Measurements from ENCODE around the gene ANKRD62. TPM values are rescaled to one million over a fixed set of nuclear protein-coding genes. Genes with fewer than 3 reads are reported as not detected.

ANKRD62 gene
- total RNA-seq, 1 donor from 2014 or later: 0.13 TPM

DNA sequence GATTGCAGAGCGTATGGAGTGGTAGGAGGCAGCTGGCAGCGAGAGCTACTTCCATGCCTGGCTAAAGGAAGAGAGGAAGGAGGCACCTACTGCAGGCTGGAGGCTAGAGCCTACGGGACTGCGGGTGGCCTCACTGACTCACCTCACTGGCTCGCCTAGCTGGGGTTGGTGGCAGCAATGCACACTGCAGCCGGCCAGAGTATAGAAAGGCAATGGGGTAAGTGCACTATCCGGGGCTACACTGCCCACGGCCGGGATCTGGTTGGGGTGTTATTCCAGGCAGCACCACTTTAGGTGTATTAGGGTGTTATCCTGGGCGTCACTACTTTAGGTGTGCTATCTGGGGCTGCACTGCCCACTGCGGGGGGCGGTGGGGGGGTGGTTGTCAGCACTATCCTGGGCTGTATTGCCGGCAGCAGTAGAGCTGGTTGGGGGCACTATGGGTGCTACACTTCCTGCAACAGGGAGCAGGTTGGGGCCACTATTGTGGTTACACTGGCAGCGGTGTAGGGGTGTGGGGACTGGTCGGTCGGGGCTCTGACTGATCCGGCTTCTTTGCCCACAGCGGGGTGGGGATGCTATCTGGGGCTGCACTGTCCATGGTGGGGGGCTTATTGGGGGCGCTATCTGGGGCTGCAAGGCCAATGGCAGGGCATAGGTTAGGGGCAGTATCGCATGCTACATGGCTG lies 33.3 kb upstream of the ANKRD62 start:
- no peak for DNase-seq (ENCODE audit: low spot score)
- Mint-ChIP-seq H3K4me1 (ENCODE audit: unreplicated experiment) (no peaks in the 10 kb centered on the region), H3K36me3 (ENCODE audit: low read depth, unreplicated experiment) (peaks cover 7% of the 10 kb centered on the region), H3K4me3 (ENCODE audit: unreplicated experiment) (no peak overlapping the region), H3K27ac (ENCODE audit: unreplicated experiment) (no peak overlapping the region), H3K27me3 (ENCODE audit: unreplicated experiment) (peaks cover 2% of the 10 kb centered on the region), H3K9me3 (ENCODE audit: unreplicated experiment) (no peaks in the 10 kb centered on the region)
- TF ChIP-seq, protein P1, sequence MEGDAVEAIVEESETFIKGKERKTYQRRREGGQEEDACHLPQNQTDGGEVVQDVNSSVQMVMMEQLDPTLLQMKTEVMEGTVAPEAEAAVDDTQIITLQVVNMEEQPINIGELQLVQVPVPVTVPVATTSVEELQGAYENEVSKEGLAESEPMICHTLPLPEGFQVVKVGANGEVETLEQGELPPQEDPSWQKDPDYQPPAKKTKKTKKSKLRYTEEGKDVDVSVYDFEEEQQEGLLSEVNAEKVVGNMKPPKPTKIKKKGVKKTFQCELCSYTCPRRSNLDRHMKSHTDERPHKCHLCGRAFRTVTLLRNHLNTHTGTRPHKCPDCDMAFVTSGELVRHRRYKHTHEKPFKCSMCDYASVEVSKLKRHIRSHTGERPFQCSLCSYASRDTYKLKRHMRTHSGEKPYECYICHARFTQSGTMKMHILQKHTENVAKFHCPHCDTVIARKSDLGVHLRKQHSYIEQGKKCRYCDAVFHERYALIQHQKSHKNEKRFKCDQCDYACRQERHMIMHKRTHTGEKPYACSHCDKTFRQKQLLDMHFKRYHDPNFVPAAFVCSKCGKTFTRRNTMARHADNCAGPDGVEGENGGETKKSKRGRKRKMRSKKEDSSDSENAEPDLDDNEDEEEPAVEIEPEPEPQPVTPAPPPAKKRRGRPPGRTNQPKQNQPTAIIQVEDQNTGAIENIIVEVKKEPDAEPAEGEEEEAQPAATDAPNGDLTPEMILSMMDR (IDR thresholded peaks at IDR 0.05; ENCODE audit: unreplicated experiment): no peak

DNA sequence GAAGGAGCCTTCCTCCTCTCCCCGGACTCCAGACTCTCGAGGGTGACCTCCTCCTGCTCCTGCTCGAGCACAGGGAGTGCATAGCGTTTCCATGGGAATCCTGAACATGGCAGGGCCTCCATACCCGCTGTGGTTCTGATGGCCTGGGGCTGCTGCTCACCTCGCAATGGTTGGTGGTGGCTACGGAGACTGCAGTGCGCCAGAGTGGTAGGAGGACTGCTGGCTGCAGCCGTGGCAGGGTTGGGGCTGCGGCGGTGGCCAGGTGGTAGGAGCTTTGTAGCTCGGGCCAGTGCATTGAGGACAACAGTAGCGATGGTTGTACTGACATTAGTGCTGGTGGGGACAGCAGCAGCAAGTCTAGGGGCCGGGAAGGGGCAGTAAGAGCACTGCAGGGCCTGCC lies 32.0 kb upstream of the ANKRD62 start:
- no peak for DNase-seq (ENCODE audit: low spot score)
- Mint-ChIP-seq H3K4me1 (ENCODE audit: unreplicated experiment) (no peaks in the 10 kb centered on the region), H3K9me3 (ENCODE audit: unreplicated experiment) (no peaks in the 10 kb centered on the region), H3K4me3 (ENCODE audit: unreplicated experiment) (no peak overlapping the region), H3K27me3 (ENCODE audit: unreplicated experiment) (peaks cover 2% of the 10 kb centered on the region), H3K27ac (ENCODE audit: unreplicated experiment) (no peak overlapping the region), H3K36me3 (ENCODE audit: low read depth, unreplicated experiment) (peaks cover 7% of the 10 kb centered on the region)
- TF ChIP-seq, protein P1 (IDR thresholded peaks at IDR 0.05; ENCODE audit: unreplicated experiment): no peak

DNA sequence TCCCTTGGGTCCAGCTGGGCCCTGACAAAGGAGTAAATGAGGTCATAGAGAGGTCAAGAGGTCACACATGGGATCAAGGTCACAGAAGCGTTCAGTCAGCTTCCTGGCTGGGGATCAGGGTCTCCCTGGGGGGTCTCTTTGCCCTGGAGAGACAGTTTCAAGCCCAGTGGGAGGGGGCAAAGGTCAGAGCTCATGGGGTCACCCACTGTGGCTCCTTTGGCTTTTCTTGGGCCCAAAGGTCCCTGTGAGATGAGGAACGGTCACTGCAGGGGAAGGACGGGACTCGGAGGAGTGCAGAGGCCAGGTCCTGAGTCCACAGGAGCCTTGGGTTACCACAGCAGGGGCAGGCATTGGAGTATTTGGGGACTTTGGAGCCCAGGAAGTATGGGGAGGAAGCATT lies 30.7 kb upstream of the ANKRD62 start:
- Mint-ChIP-seq H3K27me3 (ENCODE audit: unreplicated experiment) (peaks cover 2% of the 10 kb centered on the region), H3K27ac (ENCODE audit: unreplicated experiment) (no peak overlapping the region), H3K4me3 (ENCODE audit: unreplicated experiment) (peak overlapping the region; percentile 7), H3K4me1 (ENCODE audit: unreplicated experiment) (no peaks in the 10 kb centered on the region), H3K9me3 (ENCODE audit: unreplicated experiment) (no peaks in the 10 kb centered on the region), H3K36me3 (ENCODE audit: low read depth, unreplicated experiment) (peaks cover 7% of the 10 kb centered on the region)
- DNase-seq (ENCODE audit: low spot score): no peak
- TF ChIP-seq, protein P1 (IDR thresholded peaks at IDR 0.05; ENCODE audit: unreplicated experiment): no peak

DNA sequence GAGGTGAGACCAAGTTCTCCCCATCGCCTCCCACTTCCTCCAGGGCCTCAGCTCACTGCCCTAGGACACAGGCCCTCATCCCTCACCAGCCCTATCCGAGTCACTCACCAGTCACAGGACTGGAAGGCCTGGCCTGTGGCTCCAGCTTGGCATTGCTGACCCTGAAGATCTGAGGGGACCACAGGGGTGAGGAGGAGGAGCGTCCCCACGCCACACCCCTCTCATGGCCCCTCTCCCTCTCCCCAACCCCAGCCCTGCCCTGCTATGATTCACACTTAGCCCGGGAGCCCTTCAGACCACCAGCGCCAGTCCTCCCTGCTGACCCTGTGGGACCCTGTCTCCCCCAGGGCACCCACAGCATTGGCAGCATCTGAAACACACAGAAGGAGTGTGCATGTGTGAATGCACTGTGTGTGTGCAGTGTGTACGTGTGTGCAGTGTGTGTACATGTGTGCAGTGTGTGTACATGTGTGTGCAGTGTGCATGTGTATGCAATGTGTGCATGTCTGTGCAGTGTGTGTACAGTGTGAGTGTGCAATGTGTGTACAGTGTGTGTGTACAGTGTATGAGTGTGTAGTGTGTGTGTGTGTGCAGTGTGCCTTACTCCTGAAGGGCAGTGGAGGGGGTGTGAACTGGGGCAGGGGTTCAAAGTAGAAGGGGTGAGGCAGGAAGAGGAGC lies 29.4 kb upstream of the ANKRD62 start:
- no peaks in the 10 kb centered on the region for H3K4me1 Mint-ChIP-seq (ENCODE audit: unreplicated experiment)
- H3K27ac Mint-ChIP-seq (ENCODE audit: unreplicated experiment): no peak overlapping the region
- H3K36me3 Mint-ChIP-seq (ENCODE audit: low read depth, unreplicated experiment): peaks cover 7% of the 10 kb centered on the region
- H3K9me3 Mint-ChIP-seq (ENCODE audit: unreplicated experiment): no peaks in the 10 kb centered on the region
- TF ChIP-seq, protein P1 (IDR thresholded peaks at IDR 0.05; ENCODE audit: unreplicated experiment): no peak
- H3K4me3 Mint-ChIP-seq (ENCODE audit: unreplicated experiment): no peak overlapping the region
- no peak for DNase-seq (ENCODE audit: low spot score)
- peaks cover 3% of the 10 kb centered on the region for H3K27me3 Mint-ChIP-seq (ENCODE audit: unreplicated experiment)

DNA sequence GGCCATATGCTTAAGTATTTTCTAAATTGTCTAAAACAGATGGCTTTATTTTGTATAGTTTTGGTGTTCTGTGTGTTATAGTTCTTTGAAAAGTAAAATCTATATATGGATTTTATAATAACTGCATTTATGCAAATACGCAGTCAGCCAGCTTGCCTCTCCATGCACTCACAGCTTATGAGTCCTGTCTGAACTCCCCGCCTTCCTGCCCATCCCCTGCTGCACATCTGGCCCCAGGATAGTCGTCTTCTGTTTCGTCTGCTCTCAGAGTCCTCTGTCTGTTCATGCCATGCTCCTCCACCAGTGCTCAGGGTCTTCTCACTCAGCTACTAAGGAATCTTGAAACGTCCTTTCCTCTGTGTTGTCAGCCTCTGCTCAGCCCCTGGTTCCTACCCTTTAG lies 28.2 kb upstream of the ANKRD62 start:
- Mint-ChIP-seq H3K4me3 (ENCODE audit: unreplicated experiment) (no peak overlapping the region), H3K27me3 (ENCODE audit: unreplicated experiment) (peaks cover 3% of the 10 kb centered on the region), H3K36me3 (ENCODE audit: low read depth, unreplicated experiment) (peaks cover 7% of the 10 kb centered on the region), H3K27ac (ENCODE audit: unreplicated experiment) (no peak overlapping the region), H3K9me3 (ENCODE audit: unreplicated experiment) (no peaks in the 10 kb centered on the region), H3K4me1 (ENCODE audit: unreplicated experiment) (no peaks in the 10 kb centered on the region)
- TF ChIP-seq, protein P1 (IDR thresholded peaks at IDR 0.05; ENCODE audit: unreplicated experiment): no peak
- no peak for DNase-seq (ENCODE audit: low spot score)
